Muscle layer of duodenum (tissue), 2 donors: ENCODE results near the gene RTCA.
"Not testable (repeated sequence)": the region's sequence is repeated elsewhere in the genome, so short reads cannot be mapped to it uniquely, and the experiment has no call there.

Source experiments
- H3K27ac ChIP-seq: one replicate; pipeline ENCODE4 v1.7.0; 2013; ENCODE audit warnings: mild to moderate bottlenecking, low read length
- H3K27me3 ChIP-seq: one replicate; pipeline ENCODE4 v1.7.0; 2013; ENCODE audit warnings: low read depth, mild to moderate bottlenecking, control low read depth, low read length
- H3K36me3 ChIP-seq, 2 donors: one replicate each; pipeline ENCODE4 v1.7.0; 2013; ENCODE audit warnings: low read length in 2 of 2, control low read depth in 1 of 2, mild to moderate bottlenecking in 1 of 2; ENCODE audit not compliant: insufficient read depth in 2 of 2, control insufficient read depth in 1 of 2
- H3K4me1 ChIP-seq, 2 donors: one replicate each; pipeline ENCODE4 v1.7.0; 2013; ENCODE audit warnings: low read length in 2 of 2, mild to moderate bottlenecking in 2 of 2, control low read depth in 1 of 2, moderate library complexity in 1 of 2; ENCODE audit not compliant: insufficient read depth in 2 of 2, control insufficient read depth in 1 of 2
- H3K4me3 ChIP-seq, 2 donors: one replicate each; pipeline ENCODE4 v1.7.0; 2013; ENCODE audit warnings: low read length in 2 of 2, low read depth in 1 of 2, mild to moderate bottlenecking in 1 of 2
- H3K9me3 ChIP-seq, 2 donors: one replicate each; pipeline ENCODE4 v1.7.0; 2013; ENCODE audit warnings: low read length in 2 of 2, control low read depth in 1 of 2, mild to moderate bottlenecking in 1 of 2; ENCODE audit not compliant: control insufficient read depth in 1 of 2
- donor health status: healthy.

RTCA gene

DNA sequence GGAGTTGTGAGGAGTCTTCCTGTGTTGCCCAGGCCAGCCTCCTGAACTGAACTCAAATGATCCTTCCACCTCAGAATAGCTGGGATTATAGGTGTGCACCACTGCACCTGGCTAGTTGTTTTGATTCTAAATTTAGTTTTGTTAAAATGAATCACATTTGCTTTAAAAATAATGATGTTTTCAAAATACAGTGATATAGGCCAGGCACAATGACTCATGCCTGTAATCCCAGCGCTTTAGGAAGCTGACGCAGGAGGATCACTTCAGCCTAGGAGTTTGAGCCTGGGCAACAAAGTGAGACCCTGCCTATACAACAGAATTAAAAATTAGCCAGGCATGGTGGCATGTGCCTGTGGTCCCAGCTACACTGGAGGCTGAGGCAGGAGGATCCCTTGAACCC lies 24.3 kb downstream of the RTCA start:
- Histone ChIP-seq H3K27ac (no peak overlapping the region), H3K9me3 (no peaks in the 10 kb centered on the region), H3K27me3 (no peaks in the 10 kb centered on the region), H3K4me1 (no peaks in the 10 kb centered on the region), H3K36me3 (peaks cover 29 to 37% of the 10 kb centered on the region in 2 donors), H3K4me3 (no peak overlapping the region)

DNA sequence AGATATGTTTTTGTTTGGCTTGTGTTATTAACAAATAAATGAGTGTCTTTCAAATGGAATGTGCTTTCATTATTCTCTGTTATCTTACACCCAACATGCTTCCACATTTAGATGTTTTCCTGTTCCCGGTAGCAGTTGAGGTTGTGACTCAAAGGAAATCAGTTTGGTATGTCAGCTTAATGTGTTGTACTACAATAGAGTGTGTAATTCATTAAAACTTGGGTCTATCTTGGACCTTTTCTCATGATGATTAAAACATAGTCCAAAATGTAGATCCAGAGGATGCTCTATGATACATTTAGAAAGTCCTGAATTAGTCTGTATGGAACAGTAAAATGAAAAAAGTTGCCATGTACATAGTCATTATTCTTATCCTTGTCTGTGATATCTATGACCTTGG lies 26.7 kb downstream of the RTCA start:
- Histone ChIP-seq H3K36me3 (peaks cover 15 to 22% of the 10 kb centered on the region in 2 donors), H3K4me1 (no peaks in the 10 kb centered on the region), H3K27ac (no peak overlapping the region), H3K27me3 (no peaks in the 10 kb centered on the region), H3K9me3 (no peaks in the 10 kb centered on the region), H3K4me3 (no peak overlapping the region)

DNA sequence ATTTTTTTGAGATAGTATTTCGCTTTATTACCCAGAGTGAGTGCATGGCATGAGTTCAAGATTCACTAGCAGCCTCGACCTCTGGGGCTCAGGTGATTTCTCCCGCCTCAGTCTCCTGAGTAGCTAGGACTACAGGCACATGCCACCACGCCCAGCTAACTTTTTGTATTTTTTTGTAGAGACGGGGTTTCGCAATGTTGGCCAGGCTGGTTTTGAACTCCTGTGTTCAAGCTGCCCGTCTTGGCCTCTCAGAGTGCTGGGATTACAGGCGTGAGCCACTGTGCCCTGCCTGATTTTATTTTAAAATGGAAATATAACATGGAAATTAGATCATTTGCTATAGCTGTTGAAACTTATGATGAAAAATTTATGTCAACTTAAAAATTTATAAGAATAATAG lies 30.1 kb downstream of the RTCA start:
- no peaks in the 10 kb centered on the region for H3K27me3 ChIP-seq
- no peak overlapping the region for H3K4me3 ChIP-seq
- H3K36me3 ChIP-seq, result peaks cover 4 to 5% of the 10 kb centered on the region in 2 donors
- no peak overlapping the region for H3K27ac ChIP-seq
- H3K4me1 ChIP-seq, result no peaks in the 10 kb centered on the region
- H3K9me3 ChIP-seq, result no peaks in the 10 kb centered on the region

DNA sequence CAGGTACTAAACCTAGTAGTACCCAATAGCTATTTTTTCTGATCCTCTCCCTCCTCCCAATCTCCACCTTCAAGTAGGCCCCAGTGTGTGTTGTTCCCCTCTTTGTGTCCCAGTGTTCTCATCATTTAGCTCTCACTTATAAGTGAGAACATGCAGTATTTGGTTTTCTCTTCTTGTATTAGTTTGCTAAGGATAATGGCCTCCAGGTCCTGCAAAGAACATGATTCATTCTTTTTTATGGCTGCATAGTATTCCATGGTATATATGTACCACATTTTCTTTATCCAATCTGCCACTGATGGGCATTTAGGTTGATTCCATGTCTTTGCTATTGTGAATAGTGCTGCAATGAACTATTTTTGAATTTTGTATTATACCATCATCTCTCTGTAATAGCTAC lies 31.0 kb downstream of the RTCA start:
- H3K4me3 ChIP-seq, H3K27me3 ChIP-seq, H3K9me3 ChIP-seq, H3K4me1 ChIP-seq, H3K27ac ChIP-seq, H3K36me3 ChIP-seq: not testable (repeated sequence)

DNA sequence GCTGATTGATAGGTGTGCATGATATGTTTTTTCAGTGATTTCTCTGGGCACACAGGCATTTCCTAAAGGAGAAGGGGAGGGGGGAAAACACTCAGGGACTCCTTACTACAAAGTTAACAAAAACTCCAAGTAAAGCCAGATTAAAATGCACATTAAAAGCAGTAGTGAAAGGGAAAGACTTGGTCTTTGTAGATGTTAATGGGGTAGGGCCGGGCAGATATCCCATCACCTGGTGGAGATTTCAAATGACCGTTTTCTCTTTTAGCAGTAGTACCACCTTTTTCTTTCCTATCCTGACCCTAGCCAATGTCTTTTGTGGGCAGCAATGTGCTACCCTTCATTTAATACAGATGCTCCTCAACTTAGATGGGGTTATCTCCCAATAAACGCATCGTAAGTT lies 32.5 kb downstream of the RTCA start:
- Histone ChIP-seq H3K9me3 (no peaks in the 10 kb centered on the region), H3K4me1 (no peaks in the 10 kb centered on the region), H3K27me3 (no peaks in the 10 kb centered on the region), H3K4me3 (no peak overlapping the region), H3K36me3 (no peaks in the 10 kb centered on the region), H3K27ac (no peak overlapping the region)

DNA sequence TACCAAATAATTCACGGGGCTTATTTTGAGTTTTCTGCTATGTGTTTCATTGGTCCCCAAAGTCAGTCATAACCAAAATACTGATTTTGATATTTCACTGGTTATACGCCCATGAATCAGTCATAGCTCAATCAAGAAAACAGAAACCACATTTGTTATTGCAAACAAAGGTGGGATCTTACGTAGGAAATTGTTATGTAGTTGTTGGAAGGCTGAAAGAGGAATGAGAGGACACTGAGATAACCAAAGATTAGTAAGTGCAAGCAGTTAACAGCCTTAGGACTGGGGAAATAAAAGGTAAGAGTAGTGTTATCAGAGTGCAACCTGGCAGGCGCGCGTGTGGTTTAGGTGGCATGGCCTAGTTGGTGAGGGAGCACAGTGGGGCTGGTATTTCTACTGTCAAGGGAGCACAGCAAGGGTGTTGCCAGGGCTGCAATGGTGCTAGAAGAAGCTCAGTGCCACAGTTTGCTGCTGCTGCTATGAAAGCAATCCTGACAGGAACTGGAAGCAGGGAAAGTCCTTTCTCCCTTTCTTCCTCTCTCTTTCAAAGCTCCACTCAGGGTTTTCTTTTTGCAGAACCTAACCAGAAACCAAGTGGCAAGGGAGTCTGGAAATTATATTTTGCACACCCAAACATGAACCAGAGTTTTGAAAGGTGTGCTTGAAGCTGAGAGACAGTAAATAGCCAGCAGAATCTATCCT lies 33.7 kb downstream of the RTCA start:
- no peak overlapping the region for H3K27ac ChIP-seq
- H3K4me1 ChIP-seq, result no peaks in the 10 kb centered on the region
- no peaks in the 10 kb centered on the region for H3K36me3 ChIP-seq
- H3K27me3 ChIP-seq, result no peaks in the 10 kb centered on the region
- H3K4me3 ChIP-seq, result no peak overlapping the region
- no peaks in the 10 kb centered on the region for H3K9me3 ChIP-seq

DNA sequence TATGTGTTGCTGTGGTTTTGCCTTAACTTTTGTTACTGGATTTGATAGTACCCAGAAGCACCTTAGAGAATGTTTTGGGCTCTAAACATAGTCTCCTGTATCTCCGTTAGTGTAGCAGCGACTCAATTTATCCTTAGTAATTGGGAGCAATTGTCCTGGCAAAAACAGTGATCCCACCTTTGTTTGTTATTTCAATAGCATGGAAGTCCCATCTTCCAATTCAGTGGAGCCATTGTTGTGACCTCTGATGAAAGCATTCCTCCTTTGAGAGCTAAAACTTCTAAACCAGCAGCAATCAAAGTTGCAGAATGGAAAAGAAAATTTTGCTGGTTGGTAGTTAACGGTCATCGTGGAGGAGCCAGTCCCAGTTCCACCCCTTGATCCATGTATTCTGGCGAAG lies 34.7 kb downstream of the RTCA start:
- no peaks in the 10 kb centered on the region for H3K9me3 ChIP-seq
- H3K36me3 ChIP-seq, result no peaks in the 10 kb centered on the region
- H3K27ac ChIP-seq, result no peak overlapping the region
- H3K4me3 ChIP-seq, result no peak overlapping the region
- no peaks in the 10 kb centered on the region for H3K4me1 ChIP-seq
- no peaks in the 10 kb centered on the region for H3K27me3 ChIP-seq

DNA sequence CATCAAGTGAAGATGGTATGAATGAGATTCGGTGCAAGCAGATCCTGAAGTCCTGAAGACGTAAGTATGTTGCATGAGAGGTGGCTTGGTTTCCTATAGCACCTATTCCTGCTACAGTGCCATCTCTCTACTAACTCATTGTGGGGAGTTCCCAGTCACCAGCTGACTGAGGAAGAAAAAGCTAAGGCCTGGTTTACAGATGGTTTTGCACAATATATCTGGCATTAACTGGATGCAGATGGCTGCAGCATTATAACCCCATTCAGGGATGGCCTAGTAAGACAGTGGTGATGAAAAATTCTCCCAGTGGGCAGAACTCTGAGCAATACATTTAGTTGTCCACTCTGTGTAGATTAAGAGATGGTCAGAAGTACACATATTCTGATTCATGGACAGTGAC lies 36.7 kb downstream of the RTCA start:
- Histone ChIP-seq H3K4me1 (no peaks in the 10 kb centered on the region), H3K36me3 (no peaks in the 10 kb centered on the region), H3K27ac (no peak overlapping the region), H3K9me3 (no peaks in the 10 kb centered on the region), H3K27me3 (no peaks in the 10 kb centered on the region), H3K4me3 (no peak overlapping the region)

DNA sequence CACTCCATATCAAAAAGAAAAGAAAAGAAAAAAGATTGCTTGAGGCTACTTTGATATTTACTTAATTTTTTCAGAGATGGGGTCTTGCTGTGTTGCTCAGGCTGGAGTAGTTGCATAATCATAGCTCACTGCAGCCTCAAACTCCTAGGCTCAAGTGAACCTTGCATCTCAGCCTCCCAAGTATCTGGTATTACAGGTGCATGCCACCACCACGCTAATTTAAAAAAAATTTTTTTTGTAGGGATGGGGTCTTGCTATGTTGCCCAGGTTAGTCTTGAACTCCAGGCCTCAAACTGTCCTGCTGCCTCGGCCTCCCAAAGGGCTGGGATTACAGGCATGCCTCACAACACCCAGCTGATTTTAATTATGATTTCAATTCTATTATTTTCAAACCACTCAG lies 38.2 kb downstream of the RTCA start:
- no peaks in the 10 kb centered on the region for H3K27me3 ChIP-seq
- no peak overlapping the region for H3K4me3 ChIP-seq
- H3K9me3 ChIP-seq, result no peaks in the 10 kb centered on the region
- no peaks in the 10 kb centered on the region for H3K4me1 ChIP-seq
- H3K27ac ChIP-seq, result no peak overlapping the region
- H3K36me3 ChIP-seq, result no peaks in the 10 kb centered on the region

DNA sequence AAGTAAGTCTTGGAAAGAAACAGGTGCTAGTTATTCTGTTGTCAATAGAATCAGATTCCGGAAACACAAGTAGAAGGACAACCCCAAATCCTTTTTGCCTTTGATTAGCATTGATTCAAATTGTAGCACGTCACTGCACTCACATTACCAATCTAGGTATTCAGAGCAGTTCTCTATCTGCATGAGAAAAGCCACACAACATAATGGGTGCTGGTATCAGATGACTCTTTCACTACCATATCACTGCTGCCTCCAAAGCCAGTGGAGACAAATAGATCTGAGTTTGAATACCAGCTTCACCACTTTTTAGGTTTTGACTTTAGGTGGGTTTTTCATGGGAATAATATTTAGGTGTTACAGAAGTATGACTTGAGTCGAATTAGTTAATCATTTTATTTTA lies 38.9 kb downstream of the RTCA start:
- Histone ChIP-seq H3K4me3 (no peak overlapping the region), H3K9me3 (no peaks in the 10 kb centered on the region), H3K36me3 (no peaks in the 10 kb centered on the region), H3K27ac (no peak overlapping the region), H3K4me1 (no peaks in the 10 kb centered on the region), H3K27me3 (no peaks in the 10 kb centered on the region)

DNA sequence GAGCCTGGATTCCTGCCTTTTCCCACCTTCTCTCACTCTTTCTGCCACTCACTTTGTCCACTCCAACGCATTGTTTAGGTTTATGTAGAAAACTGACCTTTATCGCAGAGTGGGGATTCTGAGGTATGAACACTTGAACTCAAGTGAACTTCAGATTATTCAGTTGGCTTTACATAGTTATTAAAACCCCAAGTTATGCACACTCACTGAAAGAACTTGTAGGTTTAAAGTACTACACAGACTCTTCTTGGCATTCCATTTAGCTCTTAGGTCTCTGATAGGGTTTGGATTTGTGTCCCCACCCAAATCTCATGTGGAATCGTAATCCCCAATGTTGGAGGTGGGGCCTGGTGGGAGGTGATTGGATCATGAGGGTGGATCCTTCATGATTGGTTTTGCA lies 39.9 kb downstream of the RTCA start:
- Histone ChIP-seq H3K27me3 (no peaks in the 10 kb centered on the region), H3K9me3 (no peaks in the 10 kb centered on the region), H3K27ac (no peak overlapping the region), H3K4me1 (no peaks in the 10 kb centered on the region), H3K4me3 (no peak overlapping the region), H3K36me3 (no peaks in the 10 kb centered on the region)

DNA sequence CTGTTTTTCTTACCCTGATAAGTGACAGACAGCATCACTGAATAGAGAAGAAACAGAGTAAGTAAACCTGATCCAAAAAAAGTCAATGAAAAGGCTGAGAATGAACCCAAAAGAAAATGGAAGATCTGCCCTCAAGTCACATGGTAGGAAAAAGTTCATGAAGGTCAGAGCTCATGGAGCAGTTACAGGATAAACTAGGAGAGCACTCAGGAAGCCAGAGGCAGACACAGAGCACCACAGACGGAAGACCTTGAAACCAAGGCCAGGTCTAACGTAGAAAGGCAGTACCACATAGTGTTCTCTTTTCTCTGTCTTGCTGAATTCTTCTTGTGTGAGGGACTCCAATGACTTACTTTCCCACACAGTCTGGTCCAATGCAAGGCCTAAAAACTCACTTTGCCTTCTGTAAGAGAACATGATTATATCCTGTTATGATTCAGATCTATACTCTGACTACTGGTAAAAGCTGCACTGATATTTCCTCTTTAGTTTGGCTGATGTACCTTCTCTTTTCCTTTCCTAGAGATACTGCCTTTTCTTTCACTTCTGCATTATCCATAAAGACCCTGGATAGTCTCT lies 40.8 kb downstream of the RTCA start:
- Histone ChIP-seq H3K9me3 (no peaks in the 10 kb centered on the region), H3K27ac (no peak overlapping the region)

More for the DNA sequence above, 40.8 kb downstream of the RTCA start:
- H3K27me3 ChIP-seq, result no peaks in the 10 kb centered on the region
- no peaks in the 10 kb centered on the region for H3K4me1 ChIP-seq
- H3K36me3 ChIP-seq, result no peaks in the 10 kb centered on the region
- no peak overlapping the region for H3K4me3 ChIP-seq
